GM18873 (cell line): Measurements from ENCODE around the gene SMAD3.

Experiments
- ATAC-seq: cut with Tn5 transposase; IDR thresholded peaks from one replicate; pipeline ENCODE4 v1.9.1; 2021; ENCODE audit warnings: mild to moderate bottlenecking, moderate library complexity, moderate number of reproducible peaks; ENCODE audit not compliant: unreplicated experiment, low FRiP score

Gene SMAD3

DNA sequence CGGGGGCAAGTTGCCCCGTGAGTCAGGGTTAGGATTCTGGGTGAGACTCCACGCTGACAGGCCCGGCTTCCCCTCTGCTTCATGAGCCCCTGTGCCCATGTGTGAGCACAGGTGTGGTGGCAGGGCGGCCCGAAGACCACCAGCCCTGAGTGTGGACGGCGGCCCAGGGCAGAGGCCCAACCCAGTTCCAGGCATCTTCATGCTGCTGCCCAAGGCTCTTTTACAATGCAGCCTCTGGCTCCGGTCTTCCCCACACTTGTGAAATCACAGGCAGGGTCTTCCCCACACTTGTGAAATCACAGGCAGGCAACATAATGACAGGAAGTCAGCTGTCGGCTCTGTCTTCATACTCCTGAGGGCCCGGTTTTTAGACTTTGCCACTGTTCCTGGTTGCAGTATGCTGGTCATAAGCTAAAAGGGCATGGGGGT lies 110.3 kb downstream of the SMAD3 start:
- ATAC-seq: no peak

DNA sequence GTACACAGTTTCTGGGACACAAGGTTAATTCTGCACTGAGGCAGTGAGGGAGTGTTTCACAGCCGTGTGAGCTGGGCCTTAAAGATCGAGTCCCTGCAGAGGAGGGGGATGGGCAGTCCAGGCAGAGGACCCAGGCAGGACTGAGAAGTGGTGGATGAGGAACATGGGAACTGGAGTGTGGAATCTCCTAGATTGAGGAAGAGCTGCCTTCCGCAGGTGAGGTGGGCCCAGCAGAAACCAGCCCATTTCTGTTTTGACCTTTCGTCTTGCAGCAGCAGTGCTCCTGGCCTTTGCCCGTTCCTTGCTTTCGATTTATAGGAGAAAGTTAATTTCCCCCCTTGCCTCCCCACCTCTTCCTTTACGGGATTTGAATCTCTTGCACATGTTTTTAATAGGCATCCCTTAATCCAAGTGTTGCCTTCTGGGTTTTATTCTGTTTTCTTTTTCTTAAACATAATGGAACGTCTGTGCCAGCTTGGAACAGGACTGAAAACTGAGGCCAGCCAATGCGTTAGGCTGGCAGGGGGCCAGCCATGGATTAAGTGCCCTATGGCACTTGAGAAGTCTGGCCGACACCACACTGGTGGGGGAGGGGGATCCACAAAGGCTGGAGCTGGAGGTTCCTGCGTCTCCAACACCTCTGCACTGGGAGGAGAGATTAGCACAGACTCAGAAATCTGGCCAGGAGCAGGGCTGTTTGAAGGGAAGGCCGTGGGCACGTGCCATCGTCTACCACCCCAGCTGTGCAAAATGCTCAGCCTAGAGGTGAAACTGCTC lies 111.0 kb downstream of the SMAD3 start:
- ATAC-seq: no peak

DNA sequence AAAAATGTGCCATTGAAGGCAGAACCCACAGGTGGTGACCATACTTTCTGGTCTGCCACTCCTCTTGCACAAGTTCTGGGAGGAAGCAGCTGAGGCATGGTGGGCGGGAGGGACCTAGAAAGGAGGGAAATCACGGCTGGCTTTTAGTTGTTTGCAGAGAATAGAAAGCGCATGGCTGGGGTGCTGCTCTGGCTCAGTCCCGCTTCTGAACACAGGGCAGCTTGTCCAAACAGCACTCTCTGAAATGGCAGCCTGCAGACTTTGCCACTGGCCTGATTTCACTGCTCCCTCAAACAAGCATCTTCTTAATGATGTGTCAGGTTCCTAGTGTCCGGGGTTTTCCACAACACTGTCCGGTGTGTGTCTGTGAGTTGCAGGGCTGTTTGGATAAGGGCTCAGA lies 112.3 kb downstream of the SMAD3 start:
- no peak for ATAC-seq

- ATAC-seq: no peak
These were observed 113.3 kb downstream of the SMAD3 start for GRCh38 chr15:67178569-67179210.

DNA sequence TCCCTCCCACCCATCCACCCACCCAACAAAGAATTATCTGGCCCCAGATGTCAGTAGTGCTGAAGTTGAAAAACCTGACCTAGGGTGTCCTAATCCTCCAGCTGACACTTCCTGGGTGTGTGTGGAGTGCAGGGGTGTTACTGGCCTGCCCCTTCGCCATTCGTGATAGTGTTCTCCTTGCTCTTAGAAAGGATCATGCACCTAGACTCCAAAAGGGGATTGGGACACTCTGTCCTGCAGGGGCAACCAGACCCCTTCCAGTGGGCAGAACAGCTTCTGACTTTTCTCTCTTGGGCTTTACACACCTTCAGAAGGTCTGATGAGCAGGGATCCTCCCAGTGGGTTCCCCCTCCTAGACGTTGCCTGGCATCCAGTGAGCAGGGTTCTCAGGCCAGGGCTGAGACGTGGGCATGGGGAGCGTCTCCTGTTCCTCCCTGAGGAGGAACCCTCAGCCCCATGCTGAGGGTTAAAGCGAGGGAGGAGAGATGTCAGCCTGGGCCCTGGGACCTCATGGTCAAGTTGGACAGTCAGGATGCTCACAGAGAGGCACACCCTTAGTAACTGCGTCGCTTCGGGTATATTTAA lies 114.1 kb downstream of the SMAD3 start:
- no peak for ATAC-seq

GRCh38 chr15:67180035-67180434 lies 114.6 kb downstream of the SMAD3 start:
- ATAC-seq: no peak

- ATAC-seq: no peak
These were observed 115.3 kb downstream of the SMAD3 start for GRCh38 chr15:67180514-67181191.

DNA sequence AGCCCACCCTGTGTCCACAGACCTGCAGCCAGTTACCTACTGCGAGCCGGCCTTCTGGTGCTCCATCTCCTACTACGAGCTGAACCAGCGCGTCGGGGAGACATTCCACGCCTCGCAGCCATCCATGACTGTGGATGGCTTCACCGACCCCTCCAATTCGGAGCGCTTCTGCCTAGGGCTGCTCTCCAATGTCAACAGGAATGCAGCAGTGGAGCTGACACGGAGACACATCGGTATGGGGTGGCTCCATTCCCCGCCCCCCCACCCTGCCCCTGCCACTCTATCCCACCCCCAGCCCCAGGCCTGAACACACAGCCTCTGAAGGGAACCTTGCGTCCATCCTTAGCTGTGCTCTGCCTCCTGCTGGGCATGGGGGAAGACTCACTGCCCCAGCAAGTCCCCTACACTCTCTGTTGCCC lies 115.8 kb downstream of the SMAD3 start:
- no peak for ATAC-seq

GRCh38 chr15:67183443-67184169 lies 118.2 kb downstream of the SMAD3 start:
- no peak for ATAC-seq

- no peak for ATAC-seq
These were observed 119.0 kb downstream of the SMAD3 start for GRCh38 chr15:67184208-67184925.

DNA sequence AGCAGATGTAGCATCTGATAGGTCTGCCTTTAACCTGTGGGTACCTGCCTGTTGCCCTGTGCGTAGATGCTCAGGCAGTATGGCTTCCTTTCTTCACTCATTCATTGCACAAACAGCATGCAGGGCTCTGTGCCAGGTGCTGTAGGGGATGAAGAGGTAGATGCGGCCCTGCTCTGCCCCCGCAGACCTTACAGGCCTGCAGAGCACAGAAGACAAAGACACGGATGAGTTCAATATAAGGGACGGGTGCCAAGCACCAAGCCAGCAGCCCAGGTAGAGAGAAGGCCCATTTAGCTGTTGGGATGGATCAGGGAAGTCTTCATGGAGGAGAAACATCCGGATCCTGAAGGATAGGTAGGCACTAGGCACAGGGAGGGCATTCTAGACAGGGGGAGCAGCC lies 119.6 kb downstream of the SMAD3 start:
- ATAC-seq: no peak

DNA sequence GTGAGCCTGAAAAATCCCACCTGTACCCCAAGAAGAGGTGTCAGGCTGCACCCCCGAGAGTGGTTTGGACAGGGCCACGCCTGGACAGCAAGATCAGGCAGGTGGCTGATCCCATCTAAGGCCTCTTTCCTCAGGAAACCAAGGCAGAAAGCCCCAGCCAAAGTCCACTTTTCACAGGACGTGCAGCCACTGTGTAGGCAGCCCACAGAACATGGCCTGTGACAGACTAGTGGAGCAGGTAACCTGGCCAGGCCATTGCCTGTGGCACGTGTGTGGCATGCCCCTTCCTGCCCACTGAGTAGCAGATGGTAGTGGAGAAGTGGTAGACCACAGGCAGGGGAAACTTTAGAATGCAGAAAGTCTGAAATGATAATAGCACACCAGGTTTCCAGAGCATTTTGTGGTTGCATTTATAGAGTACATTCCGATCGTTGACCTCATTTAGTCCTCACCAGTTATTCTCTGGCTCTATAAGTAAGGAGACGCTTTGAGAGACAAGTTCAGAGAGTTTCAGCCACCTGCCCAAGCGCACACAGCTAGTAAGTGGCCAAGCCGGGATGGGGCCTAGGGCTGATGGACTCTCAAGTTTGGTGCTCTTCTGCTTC lies 120.3 kb downstream of the SMAD3 start:
- no peak for ATAC-seq

GRCh38 chr15:67186226-67186649 lies 120.8 kb downstream of the SMAD3 start:
- no peak for ATAC-seq

- ATAC-seq: no peak
These were observed 121.3 kb downstream of the SMAD3 start for GRCh38 chr15:67186688-67187087.

GRCh38 chr15:67187351-67187854 lies 122.0 kb downstream of the SMAD3 start:
- no peak for ATAC-seq

- ATAC-seq: no peak
These were observed 123.3 kb downstream of the SMAD3 start for GRCh38 chr15:67188551-67189218.

DNA sequence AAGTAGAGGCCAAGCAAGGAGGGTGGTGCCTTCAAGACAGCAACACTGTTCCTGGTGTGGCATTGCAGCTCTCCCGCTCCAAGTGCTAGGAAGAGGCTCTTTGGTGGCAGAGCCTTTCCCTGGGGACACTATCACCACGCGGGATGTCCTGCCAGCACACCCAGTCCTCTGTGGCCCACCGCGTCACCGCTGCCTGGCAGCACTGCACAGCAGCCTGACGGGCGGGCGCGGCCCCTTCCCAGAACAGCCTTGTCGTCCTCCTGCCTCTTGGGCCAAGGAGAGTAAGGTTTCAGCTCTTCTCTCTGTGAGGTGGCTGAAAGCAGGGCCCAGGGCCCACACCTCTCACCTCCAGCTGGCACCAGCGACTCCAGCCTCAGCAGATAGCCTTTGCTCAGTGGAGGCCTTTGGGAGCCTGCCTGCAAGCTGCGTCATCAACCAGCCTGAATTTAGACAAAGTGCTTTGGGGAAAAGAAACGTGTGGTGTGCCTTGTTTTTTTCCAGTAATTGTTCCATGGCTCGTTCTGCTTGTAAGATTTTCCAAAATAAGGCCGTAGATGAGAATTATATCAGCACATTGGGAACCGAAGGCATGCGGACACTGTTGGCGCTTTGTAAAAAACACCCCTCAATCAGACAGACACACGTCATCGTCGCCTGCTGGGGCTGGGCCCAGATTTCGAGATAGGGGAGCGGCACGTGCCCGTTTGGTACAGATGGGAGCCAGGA lies 124.1 kb downstream of the SMAD3 start:
- ATAC-seq: no peak

GRCh38 chr15:67190326-67190725 lies 124.9 kb downstream of the SMAD3 start:
- no peak for ATAC-seq
